Urinary bladder (tissue), 4 donors: ENCODE data around the gene GSTK1. TPM values are rescaled to one million over a fixed set of nuclear protein-coding genes. Genes with fewer than 3 reads are reported as not detected.

ENCODE experiments used
- DNase-seq: peaks from one replicate; pipeline ENCODE4 v3.0.0-alpha.2; 2015; ENCODE audit errors: extremely low spot score
- H3K27ac ChIP-seq: one replicate; pipeline ENCODE4 v1.5.1; 2013; ENCODE audit warnings: low read depth, mild to moderate bottlenecking, moderate library complexity
- H3K36me3 ChIP-seq: one replicate; pipeline ENCODE4 v1.6.1; 2013; ENCODE audit warnings: mild to moderate bottlenecking, moderate library complexity; ENCODE audit not compliant: insufficient read depth
- H3K4me1 ChIP-seq: one replicate; pipeline ENCODE4 v1.6.1; 2013; ENCODE audit warnings: mild to moderate bottlenecking, moderate library complexity; ENCODE audit not compliant: insufficient read depth
- H3K4me3 ChIP-seq: one replicate; pipeline ENCODE4 v1.5.1; 2013; ENCODE audit warnings: low read depth, low read length
- WGBS: extraction: QIAGEN DNeasy Blood & Tissue Kit; methylation state at CpG from one replicate; pipeline ENCODE4 v1.1.7; 2013; 5-methylcytosine and 5-hydroxymethylcytosine counted together
- polyA plus RNA-seq: library from polyadenylated mRNA; stranded (reverse); fragments of 200-250 nt; gene quantifications from one replicate; pipeline ENCODE4 v1.2.3, GENCODE V29; 2013
- small RNA-seq: library from RNA; depleted of rRNA; stranded (forward); fragments of <200 nt; gene quantifications from one replicate; pipeline ENCODE3, GENCODE V24; 2014
- total RNA-seq: library from RNA; depleted of rRNA; stranded (reverse); fragments of >200 nt; gene quantifications from one replicate; pipeline ENCODE4 v1.2.3, GENCODE V29; 2014
- donor health status: healthy with polysubstance abuse.
- donor health status: healthy.

The GSTK1 gene
- total and polyA plus RNA-seq, 2 donors = 84.8 to 139 TPM

- no peak overlapping the region for H3K27ac ChIP-seq
- no peaks in the 10 kb centered on the region for H3K4me1 ChIP-seq
- H3K36me3 ChIP-seq = peaks cover 7% of the 10 kb centered on the region
- no peak overlapping the region for H3K4me3 ChIP-seq
- no peak for DNase-seq
- 95% methylated on average over 10 of the region's 10 CpGs for WGBS
These were observed 40.5 kb downstream of the GSTK1 start for GRCh38 chr7:143303733-143304132.

- 88% methylated on average over 6 of the region's 6 CpGs for WGBS
- H3K36me3 ChIP-seq = peaks cover 5% of the 10 kb centered on the region
- DNase-seq = no peak
- no peak overlapping the region for H3K4me3 ChIP-seq
- no peak overlapping the region for H3K27ac ChIP-seq
- H3K4me1 ChIP-seq = no peaks in the 10 kb centered on the region
These were observed 41.7 kb downstream of the GSTK1 start for GRCh38 chr7:143304938-143305337.

- 54% methylated on average over 10 of the region's 10 CpGs for WGBS
- Histone ChIP-seq H3K4me1 (no peaks in the 10 kb centered on the region), H3K36me3 (peaks cover 2% of the 10 kb centered on the region), H3K4me3 (no peak overlapping the region), H3K27ac (no peak overlapping the region)
- DNase-seq = no peak
These were observed 42.3 kb downstream of the GSTK1 start for GRCh38 chr7:143305423-143306070.

GRCh38 chr7:143308632-143309031 is 45.4 kb downstream of the GSTK1 start:
- Histone ChIP-seq H3K4me1 (no peaks in the 10 kb centered on the region), H3K27ac (no peak overlapping the region), H3K36me3 (peaks cover 2% of the 10 kb centered on the region)

GRCh38 chr7:143314127-143314526 is 50.9 kb downstream of the GSTK1 start:
- DNase-seq = no peak
- H3K4me3 ChIP-seq = no peak overlapping the region
- no peaks in the 10 kb centered on the region for H3K36me3 ChIP-seq
- H3K4me1 ChIP-seq = no peaks in the 10 kb centered on the region
- H3K27ac ChIP-seq = no peak overlapping the region

More at GRCh38 chr7:143308632-143309031, 45.4 kb downstream of the GSTK1 start:
- no peak for DNase-seq
- H3K4me3 ChIP-seq = no peak overlapping the region
- 96% methylated on average over 2 of the region's 2 CpGs for WGBS

GRCh38 chr7:143315776-143316175 is 52.5 kb downstream of the GSTK1 start, which contains the start of gene CLCN1:
CLCN1 (plus strand) TSS chr7:143316111; CDS start chr7:143316213, 102 bp downstream.
- no peaks in the 10 kb centered on the region for H3K4me1 ChIP-seq
- no peak within 1 kb of the TSS for H3K27ac ChIP-seq
- H3K36me3 ChIP-seq = no peaks in the 10 kb centered on the region
- H3K4me3 ChIP-seq = no peak within 1 kb of the TSS
- no peak for DNase-seq
- 75% methylated on average over 5 of the region's 5 CpGs for WGBS

- Histone ChIP-seq H3K4me3 (no peak overlapping the region), H3K4me1 (no peaks in the 10 kb centered on the region), H3K27ac (no peak overlapping the region), H3K36me3 (no peaks in the 10 kb centered on the region)
- DNase-seq = no peak
- WGBS = 91% methylated on average over 4 of the region's 4 CpGs
These were observed 53.3 kb downstream of the GSTK1 start for GRCh38 chr7:143316492-143316891.

- 58% methylated on average over 5 of the region's 5 CpGs for WGBS
- Histone ChIP-seq H3K27ac (no peak overlapping the region), H3K36me3 (no peaks in the 10 kb centered on the region), H3K4me3 (no peak overlapping the region), H3K4me1 (no peaks in the 10 kb centered on the region)
- DNase-seq = peak; percentile 41
These were observed 55.4 kb downstream of the GSTK1 start for GRCh38 chr7:143318661-143319060.

Small RNA genes within 50 kb of the gene (small RNA-seq; reads per million reads assigned to genes)
- gene AC073342.3 = not detected
- gene RN7SL481P = not detected
- gene RN7SL535P = not detected

Other genes starting within 250 kb of the GSTK1 start
- gene OR9A2, start 236.3 kb upstream of the GSTK1 start, total RNA-seq = 1.1 TPM
- gene OR9A2, start 236.3 kb upstream of the GSTK1 start, polyA plus RNA-seq = not detected
- gene OR6V1, start 211.1 kb upstream of the GSTK1 start, total RNA-seq = not detected
- not detected for gene OR6V1, start 211.1 kb upstream of the GSTK1 start, polyA plus RNA-seq
- not detected for gene PIP, start 131.4 kb upstream of the GSTK1 start, total RNA-seq
- gene PIP, start 131.4 kb upstream of the GSTK1 start, polyA plus RNA-seq = not detected
- gene TAS2R39, start 80.0 kb upstream of the GSTK1 start, total RNA-seq = not detected
- gene TAS2R39, start 80.0 kb upstream of the GSTK1 start, polyA plus RNA-seq = not detected
- gene TAS2R40, start 41.4 kb upstream of the GSTK1 start, total RNA-seq = not detected
- not detected for gene TAS2R40, start 41.4 kb upstream of the GSTK1 start, polyA plus RNA-seq
- 2.1 TPM for gene TMEM139, start 21.5 kb downstream of the GSTK1 start, total RNA-seq
- 1.2 TPM for gene TMEM139, start 21.5 kb downstream of the GSTK1 start, polyA plus RNA-seq
- 22.0 TPM for gene CASP2, start 24.9 kb downstream of the GSTK1 start, total RNA-seq
- 7.5 TPM for gene CASP2, start 24.9 kb downstream of the GSTK1 start, polyA plus RNA-seq
- gene CLCN1, start 52.7 kb downstream of the GSTK1 start, total RNA-seq = 0.16 TPM
- 0.05 TPM for gene CLCN1, start 52.7 kb downstream of the GSTK1 start, polyA plus RNA-seq
- gene FAM131B, start 99.3 kb downstream of the GSTK1 start, total RNA-seq = 4.1 TPM
- gene FAM131B, start 99.3 kb downstream of the GSTK1 start, polyA plus RNA-seq = 3.2 TPM
- gene ZYX, start 117.9 kb downstream of the GSTK1 start, total RNA-seq = 37.9 TPM
- 386 TPM for gene ZYX, start 117.9 kb downstream of the GSTK1 start, polyA plus RNA-seq
- 3.2 TPM for gene EPHA1, start 145.4 kb downstream of the GSTK1 start, total RNA-seq
- 1.4 TPM for gene EPHA1, start 145.4 kb downstream of the GSTK1 start, polyA plus RNA-seq
- gene TAS2R60, start 180.0 kb downstream of the GSTK1 start, total RNA-seq = 0.42 TPM
- gene TAS2R60, start 180.0 kb downstream of the GSTK1 start, polyA plus RNA-seq = not detected
- not detected for gene TAS2R41, start 214.4 kb downstream of the GSTK1 start, total RNA-seq
- gene TAS2R41, start 214.4 kb downstream of the GSTK1 start, polyA plus RNA-seq = not detected